Mesothelial cell of epicardium (in vitro differentiated cells): ENCODE data around the gene GHSR. TPM values are rescaled to one million over a fixed set of nuclear protein-coding genes. Genes with fewer than 3 reads are reported as not detected.
A peak's percentile ranks its signal among the peaks of the same experiment; 100 is the strongest.
"Not testable (repeated sequence)": the region's sequence is repeated elsewhere in the genome, so short reads cannot be mapped to it uniquely, and the experiment has no call there.

Experiments
- DNase-seq, 2 experiments: peaks; one replicate each; pipeline ENCODE4 v3.0.0; 2021; ENCODE audit warnings: low spot score in 2 of 2; ENCODE audit not compliant: unreplicated experiment in 2 of 2
- H3K27ac Mint-ChIP-seq: 2 replicates; pipeline ENCODE4 v1.8.0; 2021; ENCODE audit warnings: mixed read lengths
- H3K27me3 Mint-ChIP-seq: 2 replicates; pipeline ENCODE4 v1.8.0; 2021; ENCODE audit warnings: low read depth, mixed read lengths
- H3K36me3 Mint-ChIP-seq: 2 replicates; pipeline ENCODE4 v1.8.0; 2021; ENCODE audit warnings: mixed read lengths
- H3K4me1 Mint-ChIP-seq: 2 replicates; pipeline ENCODE4 v1.8.0; 2021; ENCODE audit warnings: mixed read lengths
- H3K4me3 Mint-ChIP-seq: 2 replicates; pipeline ENCODE4 v1.8.0; 2021; ENCODE audit warnings: mild to moderate bottlenecking, moderate library complexity, mixed read lengths
- H3K9me3 Mint-ChIP-seq: 2 replicates; pipeline ENCODE4 v1.8.0; 2021; ENCODE audit warnings: mixed read lengths
- total RNA-seq: library from RNA; stranded (reverse); gene quantifications from 3 replicates; pipeline ENCODE4 v1.2.1, GENCODE V29; 2021
- TF ChIP-seq, protein P1 (sequence below): fragments of 200-600 bp; sonication (generic); IDR thresholded peaks from one replicate; pipeline ENCODE4 v1.5.0; 2021; ENCODE audit warnings: antibody characterized with exemption; ENCODE audit not compliant: unreplicated experiment

The GHSR gene, protein sequence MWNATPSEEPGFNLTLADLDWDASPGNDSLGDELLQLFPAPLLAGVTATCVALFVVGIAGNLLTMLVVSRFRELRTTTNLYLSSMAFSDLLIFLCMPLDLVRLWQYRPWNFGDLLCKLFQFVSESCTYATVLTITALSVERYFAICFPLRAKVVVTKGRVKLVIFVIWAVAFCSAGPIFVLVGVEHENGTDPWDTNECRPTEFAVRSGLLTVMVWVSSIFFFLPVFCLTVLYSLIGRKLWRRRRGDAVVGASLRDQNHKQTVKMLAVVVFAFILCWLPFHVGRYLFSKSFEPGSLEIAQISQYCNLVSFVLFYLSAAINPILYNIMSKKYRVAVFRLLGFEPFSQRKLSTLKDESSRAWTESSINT
- total RNA-seq: not detected in 3 replicates

DNA sequence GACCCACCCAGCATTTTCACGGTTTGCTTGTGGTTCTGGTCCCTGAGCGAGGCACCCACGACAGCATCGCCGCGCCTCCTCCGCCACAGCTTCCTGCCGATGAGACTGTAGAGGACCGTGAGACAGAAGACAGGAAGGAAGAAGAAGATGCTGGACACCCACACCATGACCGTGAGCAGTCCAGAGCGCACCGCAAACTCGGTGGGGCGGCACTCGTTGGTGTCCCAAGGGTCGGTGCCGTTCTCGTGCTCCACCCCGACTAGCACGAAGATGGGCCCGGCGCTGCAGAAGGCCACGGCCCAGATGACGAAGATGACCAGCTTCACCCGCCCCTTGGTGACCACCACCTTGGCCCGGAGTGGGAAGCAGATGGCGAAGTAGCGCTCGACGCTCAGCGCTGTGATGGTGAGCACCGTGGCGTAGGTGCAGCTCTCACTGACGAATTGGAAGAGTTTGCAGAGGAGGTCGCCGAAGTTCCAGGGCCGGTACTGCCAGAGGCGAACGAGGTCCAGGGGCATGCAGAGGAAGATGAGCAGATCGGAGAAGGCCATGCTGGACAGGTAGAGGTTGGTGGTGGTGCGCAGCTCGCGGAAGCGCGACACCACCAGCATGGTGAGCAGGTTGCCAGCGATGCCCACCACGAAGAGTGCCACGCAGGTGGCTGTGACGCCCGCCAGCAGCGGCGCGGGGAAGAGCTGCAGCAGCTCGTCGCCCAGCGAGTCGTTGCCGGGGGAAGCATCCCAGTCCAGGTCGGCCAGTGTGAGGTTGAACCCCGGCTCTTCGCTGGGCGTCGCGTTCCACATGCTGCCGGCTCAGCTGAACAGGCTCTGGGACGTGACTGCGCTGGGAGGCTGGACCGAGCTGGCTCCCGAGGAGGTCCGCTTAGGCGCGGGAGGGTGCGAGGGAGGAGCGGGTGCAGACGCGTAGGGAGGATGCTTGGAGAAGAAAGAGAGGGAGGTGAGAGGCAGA is at the start of gene GHSR:
Gene GHSR, minus strand, starts transcription at position 846 of the 969 bp plus-strand sequence. Its CDS starts 43 bp downstream, at position 803.
- Mint-ChIP-seq H3K27ac (no peak within 1 kb of the TSS), H3K4me3 (no peak within 1 kb of the TSS), H3K27me3 (peaks cover 91% of the 10 kb centered on the region), H3K4me1 (no peaks in the 10 kb centered on the region), H3K9me3 (no peaks in the 10 kb centered on the region), H3K36me3 (no peaks in the 10 kb centered on the region)
- DNase-seq: no peak
- TF ChIP-seq, protein P1, sequence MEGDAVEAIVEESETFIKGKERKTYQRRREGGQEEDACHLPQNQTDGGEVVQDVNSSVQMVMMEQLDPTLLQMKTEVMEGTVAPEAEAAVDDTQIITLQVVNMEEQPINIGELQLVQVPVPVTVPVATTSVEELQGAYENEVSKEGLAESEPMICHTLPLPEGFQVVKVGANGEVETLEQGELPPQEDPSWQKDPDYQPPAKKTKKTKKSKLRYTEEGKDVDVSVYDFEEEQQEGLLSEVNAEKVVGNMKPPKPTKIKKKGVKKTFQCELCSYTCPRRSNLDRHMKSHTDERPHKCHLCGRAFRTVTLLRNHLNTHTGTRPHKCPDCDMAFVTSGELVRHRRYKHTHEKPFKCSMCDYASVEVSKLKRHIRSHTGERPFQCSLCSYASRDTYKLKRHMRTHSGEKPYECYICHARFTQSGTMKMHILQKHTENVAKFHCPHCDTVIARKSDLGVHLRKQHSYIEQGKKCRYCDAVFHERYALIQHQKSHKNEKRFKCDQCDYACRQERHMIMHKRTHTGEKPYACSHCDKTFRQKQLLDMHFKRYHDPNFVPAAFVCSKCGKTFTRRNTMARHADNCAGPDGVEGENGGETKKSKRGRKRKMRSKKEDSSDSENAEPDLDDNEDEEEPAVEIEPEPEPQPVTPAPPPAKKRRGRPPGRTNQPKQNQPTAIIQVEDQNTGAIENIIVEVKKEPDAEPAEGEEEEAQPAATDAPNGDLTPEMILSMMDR: no peak

DNA sequence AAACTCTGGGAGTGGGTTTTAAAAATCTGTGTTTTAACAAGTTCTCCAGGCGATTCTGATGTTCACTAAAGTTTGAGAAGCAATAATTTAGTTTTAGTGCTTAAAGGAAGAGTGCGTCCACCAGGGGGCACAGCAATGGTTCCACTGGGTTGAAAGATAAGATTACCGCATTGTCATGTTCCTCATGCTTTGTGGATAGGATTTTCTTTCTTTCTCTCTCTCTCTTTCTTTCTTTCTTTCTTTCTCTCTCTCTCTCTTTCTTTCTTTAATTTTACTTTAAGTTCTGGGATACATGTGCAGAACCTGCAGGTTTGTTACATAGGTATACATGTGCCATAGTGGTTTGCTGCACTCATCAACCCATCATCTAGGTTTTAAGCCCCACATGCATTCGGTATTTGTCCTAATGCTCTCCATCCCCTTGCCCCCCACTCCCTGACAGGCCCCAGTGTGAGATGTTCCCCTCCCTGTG is 42.0 kb upstream of the GHSR start:
- H3K4me3 Mint-ChIP-seq, H3K27me3 Mint-ChIP-seq, H3K36me3 Mint-ChIP-seq, H3K27ac Mint-ChIP-seq, H3K4me1 Mint-ChIP-seq: not testable (repeated sequence)
- peak; percentile 39 to 71 for DNase-seq
- peaks cover 16% of the 10 kb centered on the region for H3K9me3 Mint-ChIP-seq
- TF ChIP-seq, protein P1: peak; percentile 72

DNA sequence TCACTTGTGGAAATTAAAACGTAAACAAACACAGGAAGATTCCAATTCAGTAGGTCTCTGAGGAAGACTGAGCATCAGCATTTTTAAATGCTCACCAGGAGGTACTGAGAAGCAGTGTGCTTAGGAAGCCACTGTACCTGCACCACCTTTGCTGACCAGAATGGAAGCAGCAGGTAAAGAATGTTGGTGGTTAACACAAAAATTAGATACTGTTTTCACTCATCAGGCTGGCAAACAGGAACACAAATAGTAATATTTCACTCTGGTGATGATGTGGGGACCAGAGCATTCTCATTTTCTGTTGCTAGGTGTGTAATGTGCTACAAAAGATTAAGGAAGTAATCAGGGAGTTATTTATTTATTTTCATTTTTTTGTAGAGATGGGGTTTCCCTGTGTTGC is 29.9 kb upstream of the GHSR start:
- H3K27me3 Mint-ChIP-seq: peaks cover 8% of the 10 kb centered on the region
- H3K4me1 Mint-ChIP-seq: peaks cover 6% of the 10 kb centered on the region
- DNase-seq: no peak
- H3K36me3 Mint-ChIP-seq: no peaks in the 10 kb centered on the region
- TF ChIP-seq, protein P1: no peak
- H3K9me3 Mint-ChIP-seq: peaks cover 5% of the 10 kb centered on the region
- no peak overlapping the region for H3K4me3 Mint-ChIP-seq
- no peak overlapping the region for H3K27ac Mint-ChIP-seq

DNA sequence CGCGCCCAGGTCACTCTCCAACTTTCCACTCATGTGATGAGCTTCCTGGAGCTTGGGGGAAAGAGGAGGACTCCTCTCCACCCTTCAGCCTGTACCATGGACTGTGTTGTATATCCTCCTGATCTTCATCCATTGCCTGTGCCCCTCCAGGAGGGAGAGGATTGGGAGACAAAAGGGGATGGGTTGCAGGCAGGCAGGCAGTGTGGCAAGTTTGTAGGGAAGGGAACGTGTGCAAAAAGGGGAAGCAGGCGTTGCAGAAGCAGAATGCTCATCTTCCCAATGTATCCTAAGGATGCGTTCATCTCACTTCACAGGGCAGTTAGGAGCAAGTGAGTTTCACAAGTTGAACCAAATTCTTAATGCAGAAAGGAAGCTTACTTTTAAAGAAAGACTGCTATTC is 28.1 kb upstream of the GHSR start:
- TF ChIP-seq, protein P1: no peak
- Mint-ChIP-seq H3K4me1 (peaks cover 6% of the 10 kb centered on the region), H3K27me3 (peaks cover 4% of the 10 kb centered on the region), H3K36me3 (peaks cover 5% of the 10 kb centered on the region), H3K27ac (no peak overlapping the region), H3K4me3 (peak overlapping the region; percentile 73), H3K9me3 (peaks cover 9% of the 10 kb centered on the region)
- no peak for DNase-seq

DNA sequence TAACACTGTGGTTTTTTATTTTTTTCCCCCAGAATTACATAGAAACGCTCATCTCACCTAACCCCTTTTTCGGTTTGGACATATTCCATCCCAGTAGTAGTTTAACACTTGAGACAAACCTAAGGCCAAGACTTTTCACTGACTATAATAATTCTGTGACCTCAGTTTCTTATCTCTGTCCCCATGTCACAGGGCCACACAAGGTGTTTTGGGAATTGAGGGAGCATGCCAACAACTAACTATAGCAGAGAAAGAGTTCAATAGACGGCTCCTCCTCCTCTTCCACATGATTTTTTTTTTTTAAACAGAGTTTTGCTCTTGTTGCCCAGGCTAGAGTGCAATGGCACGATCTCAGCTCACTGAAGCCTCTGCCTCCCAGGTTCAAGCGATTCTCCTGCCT is 27.4 kb upstream of the GHSR start:
- no peaks in the 10 kb centered on the region for H3K27me3 Mint-ChIP-seq
- no peak for DNase-seq
- H3K9me3 Mint-ChIP-seq: peaks cover 13% of the 10 kb centered on the region
- H3K36me3 Mint-ChIP-seq: peaks cover 5% of the 10 kb centered on the region
- H3K27ac Mint-ChIP-seq: no peak overlapping the region
- H3K4me3 Mint-ChIP-seq: no peak overlapping the region
- TF ChIP-seq, protein P1: no peak
- peaks cover 10% of the 10 kb centered on the region for H3K4me1 Mint-ChIP-seq
